Esophagus (tissue), 2 donors: ENCODE measurements around the gene NAGPA. TPM values are rescaled to one million over a fixed set of nuclear protein-coding genes. Genes with fewer than 3 reads are reported as not detected.

Experiments used
- H3K27ac ChIP-seq, 2 donors: one replicate each; pipeline ENCODE4 v1.5.1; 2013; ENCODE audit warnings: low read depth in 2 of 2, mild to moderate bottlenecking in 2 of 2, inconsistent platforms in 1 of 2, low read length in 1 of 2, moderate library complexity in 1 of 2
- H3K27me3 ChIP-seq, 2 donors: one replicate each; pipeline ENCODE4 v1.6.1; 2013; ENCODE audit warnings: low read length in 2 of 2, control low read depth in 1 of 2, mild to moderate bottlenecking in 1 of 2; ENCODE audit not compliant: insufficient read depth in 2 of 2, control insufficient read depth in 1 of 2
- H3K36me3 ChIP-seq, 2 donors: one replicate each; pipeline ENCODE4 v1.6.1; 2013; ENCODE audit warnings: low read length in 1 of 2; ENCODE audit not compliant: control insufficient read depth in 2 of 2, insufficient read depth in 2 of 2
- H3K4me1 ChIP-seq, 2 donors: one replicate each; pipeline ENCODE4 v1.6.1; 2013; ENCODE audit warnings: low read length in 1 of 2; ENCODE audit not compliant: control insufficient read depth in 2 of 2, insufficient read depth in 2 of 2
- H3K4me3 ChIP-seq, 2 donors: one replicate each; pipeline ENCODE4 v1.5.1; 2013; ENCODE audit warnings: low read length in 2 of 2, mild to moderate bottlenecking in 2 of 2, low read depth in 1 of 2, moderate library complexity in 1 of 2
- H3K9me3 ChIP-seq, 2 donors: one replicate each; pipeline ENCODE4 v1.6.1; 2013; ENCODE audit warnings: mild to moderate bottlenecking in 2 of 2, low read depth in 1 of 2, low read length in 1 of 2, moderate library complexity in 1 of 2; ENCODE audit not compliant: control insufficient read depth in 2 of 2, insufficient read depth in 1 of 2
- WGBS, 2 donors: extraction: QIAGEN DNeasy Blood & Tissue Kit; methylation state at CpG; one replicate each; pipeline ENCODE4 v1.1.7; 2013; 5-methylcytosine and 5-hydroxymethylcytosine counted together
- polyA plus RNA-seq, 2 donors: library from polyadenylated mRNA; stranded (reverse); fragments of 200-250 nt; gene quantifications; one replicate each; pipeline ENCODE4 v1.2.3, GENCODE V29; 2013
- donor health status: healthy with polysubstance abuse.
- donor health status: Bipolar disorder and iron deficiency.

The NAGPA gene
- polyA plus RNA-seq, 2 donors: 5.5 to 9.6 TPM

DNA sequence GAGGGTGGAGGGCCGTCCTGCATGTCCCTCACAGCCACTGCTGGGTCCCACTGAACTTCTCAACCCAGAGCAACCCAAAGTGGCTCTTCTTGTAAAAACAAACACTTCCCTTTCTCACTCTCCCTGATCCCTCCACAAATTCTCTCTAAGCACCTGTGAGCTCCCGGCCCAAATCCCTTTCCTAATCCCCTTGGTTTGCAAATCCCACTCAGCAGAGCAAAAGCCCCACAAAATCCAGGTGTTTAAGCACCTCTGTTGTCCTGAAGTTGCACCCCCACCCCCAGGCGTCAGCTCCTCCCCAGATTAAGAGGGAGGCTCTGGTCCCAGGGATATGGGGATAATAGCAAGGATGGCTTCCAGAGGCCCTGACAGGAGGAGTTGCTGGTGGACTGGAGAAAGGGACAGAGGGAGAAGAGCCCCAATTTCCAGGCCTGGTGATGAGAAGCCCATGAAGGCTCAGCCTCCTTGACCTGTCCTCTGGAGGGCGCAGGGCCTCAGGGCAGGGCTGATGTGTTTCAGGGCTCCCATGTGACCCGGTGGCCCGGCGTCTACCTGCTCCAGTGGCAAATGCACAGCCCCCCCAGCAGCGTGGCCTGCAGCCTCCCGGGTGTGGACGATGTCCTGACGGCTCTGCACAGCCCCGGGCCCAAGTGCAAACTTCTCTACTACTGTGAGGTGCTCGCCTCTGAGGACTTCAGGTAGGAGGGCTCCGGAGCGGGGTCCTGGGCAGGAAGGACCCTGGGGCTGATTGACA is 23.0 kb downstream of the NAGPA start:
- Histone ChIP-seq H3K9me3 (peaks cover 0 to 3% of the 10 kb centered on the region in 2 donors), H3K4me1 (no peaks in the 10 kb centered on the region), H3K27me3 (no peaks in the 10 kb centered on the region), H3K36me3 (no peaks in the 10 kb centered on the region), H3K4me3 (no peak overlapping the region), H3K27ac (no peak overlapping the region)
- 55 to 61% methylated on average over 13 to 15 of the region's 15 CpGs for WGBS, 2 donors

DNA sequence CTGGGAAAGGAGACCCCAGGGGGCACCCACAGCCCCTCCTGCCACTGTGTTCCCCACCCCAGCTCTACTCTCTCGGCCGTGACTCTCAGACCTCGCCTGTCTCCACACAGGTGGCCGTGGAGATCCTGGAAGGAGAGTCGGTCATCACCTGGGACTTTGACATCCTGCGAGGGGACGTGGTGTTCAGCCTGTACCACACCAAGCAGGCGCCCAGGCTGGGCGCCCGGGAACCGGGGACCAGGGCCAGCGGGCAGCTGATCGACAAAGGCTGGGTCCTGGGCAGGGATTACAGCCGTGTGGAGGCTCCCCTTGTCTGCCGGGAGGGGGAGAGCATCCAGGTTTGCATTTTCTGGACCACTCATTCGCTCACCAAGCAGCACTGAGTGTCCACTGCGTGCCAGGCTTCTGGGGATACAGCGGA is 25.4 kb downstream of the NAGPA start:
- no peaks in the 10 kb centered on the region for H3K27me3 ChIP-seq
- H3K4me3 ChIP-seq: no peak overlapping the region
- H3K36me3 ChIP-seq: no peaks in the 10 kb centered on the region
- no peaks in the 10 kb centered on the region for H3K9me3 ChIP-seq
- no peak overlapping the region for H3K27ac ChIP-seq
- 84 to 85% methylated on average over 18 of the region's 18 CpGs for WGBS, 2 donors
- no peaks in the 10 kb centered on the region for H3K4me1 ChIP-seq

DNA sequence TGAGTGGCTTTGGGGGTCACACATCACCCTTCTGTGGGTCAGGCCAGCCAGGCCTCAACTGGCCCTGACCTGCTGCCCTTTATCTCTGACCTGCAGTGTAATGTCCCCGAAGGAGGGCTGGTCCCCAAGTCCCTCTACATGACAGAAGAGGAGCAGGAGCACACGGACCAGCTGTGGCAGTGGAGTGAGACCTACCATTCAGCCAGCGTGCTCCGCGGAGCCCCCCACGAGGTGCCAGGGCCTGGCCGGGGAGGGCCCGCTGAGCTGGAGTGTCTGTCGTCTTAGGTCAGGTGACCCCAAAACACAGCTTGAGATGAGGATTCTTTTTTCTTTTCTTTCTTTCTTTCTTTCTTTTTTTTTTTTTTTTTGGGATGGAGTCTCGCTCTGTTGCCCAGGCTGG is 26.5 kb downstream of the NAGPA start:
- Histone ChIP-seq H3K27me3 (no peaks in the 10 kb centered on the region), H3K36me3 (no peaks in the 10 kb centered on the region), H3K4me1 (no peaks in the 10 kb centered on the region), H3K27ac (no peak overlapping the region), H3K9me3 (no peaks in the 10 kb centered on the region), H3K4me3 (no peak overlapping the region)
- WGBS, 2 donors: 88 to 89% methylated on average over 9 of the region's 10 CpGs

DNA sequence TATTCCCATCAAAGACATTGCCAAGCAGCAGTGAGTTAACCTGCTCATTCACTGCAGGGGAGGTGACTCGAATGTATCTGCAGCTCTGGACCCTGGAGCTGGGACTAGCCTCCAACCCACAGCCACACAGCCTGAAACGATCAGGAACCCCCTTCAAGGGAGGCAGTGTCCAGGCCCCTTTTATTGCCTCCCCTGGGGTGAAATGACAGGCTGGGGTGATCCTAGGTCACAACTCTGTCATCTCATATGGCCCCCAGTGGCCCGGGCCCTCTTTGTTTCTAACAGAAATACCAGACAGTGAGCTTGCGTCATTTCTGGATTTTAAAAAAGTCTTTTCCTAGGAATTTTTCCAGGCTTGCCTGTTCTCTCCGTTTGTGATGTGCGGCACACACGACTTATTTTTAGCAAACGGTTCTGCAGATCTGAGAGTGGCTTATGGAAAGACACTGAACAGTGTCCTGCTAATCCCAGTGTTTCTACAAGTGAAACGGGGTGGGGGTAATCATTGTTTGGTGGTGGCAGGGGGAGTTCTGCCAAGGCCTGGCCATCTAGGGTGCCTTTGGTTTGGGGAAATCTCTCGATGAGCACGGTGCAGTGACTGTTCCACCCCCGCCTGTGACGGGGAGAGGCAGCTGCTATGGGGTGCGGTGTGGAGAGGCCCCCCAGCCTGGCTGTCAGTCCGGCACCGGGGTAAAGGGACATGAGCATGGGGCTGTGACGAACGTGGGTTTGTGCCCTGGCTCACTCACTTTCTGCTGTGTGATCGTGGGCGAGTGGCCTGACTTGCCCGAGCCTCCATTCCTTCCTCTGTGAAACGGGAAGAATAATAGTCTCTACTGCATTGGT is 27.2 kb downstream of the NAGPA start:
- H3K4me1 ChIP-seq: no peaks in the 10 kb centered on the region
- H3K27ac ChIP-seq: no peak overlapping the region
- no peaks in the 10 kb centered on the region for H3K9me3 ChIP-seq
- H3K27me3 ChIP-seq: no peaks in the 10 kb centered on the region
- no peak overlapping the region for H3K4me3 ChIP-seq
- no peaks in the 10 kb centered on the region for H3K36me3 ChIP-seq
- WGBS, 2 donors: 77 to 81% methylated on average over 22 of the region's 22 CpGs

DNA sequence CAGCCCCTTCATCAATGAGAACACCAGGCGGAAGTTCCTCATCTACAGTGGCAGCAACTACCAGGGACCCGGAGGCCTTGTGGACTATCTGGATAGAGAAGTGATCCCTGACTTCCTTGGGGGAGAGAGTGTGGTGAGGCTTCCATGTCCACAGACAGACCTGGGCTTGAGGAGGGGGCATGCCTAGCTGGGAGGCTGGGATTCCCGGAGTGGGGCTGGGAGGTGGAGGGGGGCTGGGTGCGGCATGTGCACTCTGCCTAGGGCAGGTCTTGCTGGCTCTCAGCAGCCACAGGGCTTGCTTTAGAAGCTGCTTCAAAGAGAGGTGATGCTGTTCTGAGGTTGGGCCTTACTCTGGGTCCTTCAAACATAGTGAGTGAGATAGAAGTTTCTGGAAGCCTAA is 27.8 kb downstream of the NAGPA start:
- H3K4me3 ChIP-seq: no peak overlapping the region
- H3K9me3 ChIP-seq: no peaks in the 10 kb centered on the region
- no peaks in the 10 kb centered on the region for H3K36me3 ChIP-seq
- no peaks in the 10 kb centered on the region for H3K4me1 ChIP-seq
- 63 to 80% methylated on average over 4 of the region's 4 CpGs for WGBS, 2 donors
- H3K27ac ChIP-seq: no peak overlapping the region
- H3K27me3 ChIP-seq: no peaks in the 10 kb centered on the region

DNA sequence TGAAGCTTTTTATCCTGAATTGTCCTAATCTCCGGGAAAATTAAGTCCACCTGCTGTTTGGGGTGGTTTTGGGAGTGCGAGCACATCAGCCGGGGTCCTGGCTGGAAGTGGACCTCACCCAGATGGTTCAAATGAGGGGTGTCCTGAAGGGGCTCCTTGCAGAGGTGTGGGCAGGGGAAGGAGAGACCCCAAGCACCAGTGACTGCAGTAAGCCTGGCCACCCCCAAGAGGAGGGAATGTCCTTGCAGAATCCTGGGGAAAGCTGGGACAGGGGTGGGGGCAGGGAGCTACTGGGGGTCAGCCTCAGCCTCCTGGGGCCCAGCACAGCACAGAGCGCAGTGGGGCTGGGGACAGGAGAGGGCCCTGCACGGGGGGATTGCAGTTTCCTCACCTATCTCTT is 29.4 kb downstream of the NAGPA start:
- H3K9me3 ChIP-seq: no peaks in the 10 kb centered on the region
- no peak overlapping the region for H3K4me3 ChIP-seq
- no peak overlapping the region for H3K27ac ChIP-seq
- H3K36me3 ChIP-seq: no peaks in the 10 kb centered on the region
- no peaks in the 10 kb centered on the region for H3K27me3 ChIP-seq
- no peaks in the 10 kb centered on the region for H3K4me1 ChIP-seq
- 72 to 73% methylated on average over 5 of the region's 5 CpGs for WGBS, 2 donors

DNA sequence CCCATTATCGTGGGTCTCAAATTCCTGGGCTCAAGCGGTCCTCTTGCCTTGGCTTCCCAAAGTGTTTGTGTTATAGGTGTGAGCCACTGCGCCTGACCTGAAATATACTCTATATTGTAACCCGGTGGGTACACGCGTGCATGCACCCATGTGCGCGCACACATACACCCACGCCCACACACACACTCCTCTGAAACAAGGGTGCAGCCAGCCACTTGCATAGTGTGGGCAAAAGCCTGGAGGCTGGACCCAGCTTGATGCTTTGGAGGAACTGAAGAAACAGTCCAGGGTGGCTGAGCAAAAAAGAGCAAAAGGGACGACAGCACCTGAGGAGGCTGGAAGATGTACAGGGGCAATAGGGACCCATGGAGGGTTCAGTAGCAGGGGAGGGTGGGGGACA is 29.9 kb downstream of the NAGPA start:
- no peaks in the 10 kb centered on the region for H3K4me1 ChIP-seq
- no peaks in the 10 kb centered on the region for H3K36me3 ChIP-seq
- no peak overlapping the region for H3K4me3 ChIP-seq
- no peaks in the 10 kb centered on the region for H3K27me3 ChIP-seq
- no peaks in the 10 kb centered on the region for H3K9me3 ChIP-seq
- WGBS, 2 donors: 88 to 95% methylated on average over 10 of the region's 10 CpGs
- no peak overlapping the region for H3K27ac ChIP-seq

- WGBS, 2 donors: 83 to 85% methylated on average over 12 of the region's 12 CpGs
- Histone ChIP-seq H3K36me3 (no peaks in the 10 kb centered on the region), H3K9me3 (no peaks in the 10 kb centered on the region), H3K27me3 (no peaks in the 10 kb centered on the region), H3K4me1 (no peaks in the 10 kb centered on the region), H3K4me3 (no peak overlapping the region), H3K27ac (no peak overlapping the region)
Observed at GRCh38 chr16:5003211-5003610, 30.5 kb downstream of the NAGPA start.

GRCh38 chr16:5002699-5003143 is 31.0 kb downstream of the NAGPA start:
- H3K36me3 ChIP-seq: no peaks in the 10 kb centered on the region
- H3K27me3 ChIP-seq: no peaks in the 10 kb centered on the region
- no peak overlapping the region for H3K27ac ChIP-seq
- 77% methylated on average over 3 of the region's 3 CpGs for WGBS, 2 donors
- no peak overlapping the region for H3K4me3 ChIP-seq
- no peaks in the 10 kb centered on the region for H3K9me3 ChIP-seq
- H3K4me1 ChIP-seq: no peaks in the 10 kb centered on the region
